H9 (cell line): ENCODE results near the gene DNLZ. TPM values are rescaled to one million over a fixed set of nuclear protein-coding genes. Genes with fewer than 3 reads are reported as not detected.

Experiments used
- DNase-seq: peaks from one replicate; pipeline ENCODE4 v3.0.0-alpha.2; 2017
- H2AFZ ChIP-seq: one replicate; pipeline ENCODE4 v1.6.1; 2013; ENCODE audit warnings: mild to moderate bottlenecking, low read length, control low read depth, moderate library complexity
- H2AK5ac ChIP-seq: 2 replicates; pipeline ENCODE4 v1.6.1; 2013; ENCODE audit warnings: low read length, control low read depth, mixed read lengths; ENCODE audit not compliant: insufficient read length
- H2BK120ac ChIP-seq: one replicate; pipeline ENCODE4 v1.6.1; 2013; ENCODE audit warnings: low read depth, mild to moderate bottlenecking, low read length, control low read depth, inconsistent platforms; ENCODE audit not compliant: poor library complexity, severe bottlenecking
- H2BK12ac ChIP-seq: 2 replicates; pipeline ENCODE4 v1.6.1; 2013; ENCODE audit warnings: low read length, control low read depth, mixed read lengths, low read depth; ENCODE audit not compliant: insufficient read length
- H2BK15ac ChIP-seq: 2 replicates; pipeline ENCODE4 v1.6.1; 2013; ENCODE audit warnings: low read depth, low read length, control low read depth
- H2BK20ac ChIP-seq: one replicate; pipeline ENCODE4 v1.6.1; 2013; ENCODE audit warnings: low read depth, mild to moderate bottlenecking, low read length, control low read depth, inconsistent platforms; ENCODE audit not compliant: poor library complexity, severe bottlenecking
- H2BK5ac ChIP-seq: 2 replicates; pipeline ENCODE4 v1.6.1; 2013; ENCODE audit warnings: low read length, control low read depth, mixed read lengths; ENCODE audit not compliant: insufficient read length
- H3K14ac ChIP-seq: 2 replicates; pipeline ENCODE4 v1.6.1; 2013; ENCODE audit warnings: low read length, control low read depth; ENCODE audit not compliant: insufficient read depth
- H3K18ac ChIP-seq: 2 replicates; pipeline ENCODE4 v1.6.1; 2013; ENCODE audit warnings: low read depth, mild to moderate bottlenecking, mixed read lengths, low read length, control low read depth; ENCODE audit not compliant: insufficient read length
- H3K23ac ChIP-seq: 2 replicates; pipeline ENCODE4 v1.6.1; 2013; ENCODE audit warnings: low read length, control low read depth, mixed read lengths, low read depth; ENCODE audit not compliant: insufficient read length
- H3K23me2 ChIP-seq: 2 replicates; pipeline ENCODE4 v1.6.1; 2013; ENCODE audit warnings: low read depth, mild to moderate bottlenecking, mixed read lengths, low read length, control low read depth; ENCODE audit not compliant: insufficient read length, poor library complexity, severe bottlenecking
- H3K27ac ChIP-seq: 2 replicates; pipeline ENCODE4 v1.5.1; 2013; ENCODE audit warnings: low read length, control low read depth, mixed read lengths, low read depth; ENCODE audit not compliant: insufficient read length
- H3K27me3 ChIP-seq: 2 replicates; pipeline ENCODE4 v1.6.1; 2013; ENCODE audit warnings: low read length, control low read depth, inconsistent platforms; ENCODE audit not compliant: insufficient read depth
- H3K4ac ChIP-seq: 2 replicates; pipeline ENCODE4 v1.6.1; 2013; ENCODE audit warnings: low read depth, mild to moderate bottlenecking, control low read depth, inconsistent platforms, low read length, moderate library complexity
- H3K4me1 ChIP-seq: 2 replicates; pipeline ENCODE4 v1.6.1; 2013; ENCODE audit warnings: low read length, control low read depth, inconsistent platforms; ENCODE audit not compliant: insufficient read depth
- H3K4me2 ChIP-seq: 2 replicates; pipeline ENCODE4 v1.6.1; 2013; ENCODE audit warnings: low read length, control low read depth, mixed read lengths; ENCODE audit not compliant: insufficient read length, insufficient read depth
- H3K56ac ChIP-seq: 2 replicates; pipeline ENCODE4 v1.6.1; 2013; ENCODE audit warnings: low read depth, mild to moderate bottlenecking, mixed read lengths, low read length, control low read depth; ENCODE audit not compliant: insufficient read length
- H3K79me1 ChIP-seq: 2 replicates; pipeline ENCODE4 v1.6.1; 2013; ENCODE audit warnings: low read depth, mild to moderate bottlenecking, moderate library complexity, low read length, control low read depth, inconsistent platforms; ENCODE audit not compliant: insufficient read depth, poor library complexity, severe bottlenecking
- H3K79me2 ChIP-seq: 2 replicates; pipeline ENCODE4 v1.6.1; 2013; ENCODE audit warnings: low read length, control low read depth, inconsistent platforms; ENCODE audit not compliant: insufficient read depth
- H3K9ac ChIP-seq: 2 replicates; pipeline ENCODE4 v1.6.1; 2013; ENCODE audit warnings: low read length, control low read depth, mixed read lengths; ENCODE audit not compliant: insufficient read length; ENCODE audit errors: extremely low read depth
- H3K9me3 ChIP-seq: one replicate; pipeline ENCODE4 v1.6.1; 2013; ENCODE audit warnings: low read depth, low read length, inconsistent platforms; ENCODE audit not compliant: control insufficient read depth
- H3T11ph ChIP-seq: one replicate; pipeline ENCODE4 v1.6.1; 2013; ENCODE audit warnings: mild to moderate bottlenecking, low read length, control low read depth, inconsistent platforms
- H4K20me1 ChIP-seq: one replicate; pipeline ENCODE4 v1.6.1; 2013; ENCODE audit not compliant: control insufficient read depth, insufficient read length, insufficient read depth
- H4K5ac ChIP-seq: 2 replicates; pipeline ENCODE4 v1.6.1; 2013; ENCODE audit warnings: low read depth, mild to moderate bottlenecking, mixed read lengths, low read length, control low read depth; ENCODE audit not compliant: insufficient read length
- H4K8ac ChIP-seq: replicated peaks from 2 replicates; pipeline ENCODE4 v1.6.1; 2013; ENCODE audit warnings: low read length, control low read depth, mixed read lengths, low read depth; ENCODE audit not compliant: insufficient read length
- H4K91ac ChIP-seq: 2 replicates; pipeline ENCODE4 v1.6.1; 2013; ENCODE audit warnings: low read depth, mild to moderate bottlenecking, moderate library complexity, mixed read lengths, low read length, control low read depth; ENCODE audit not compliant: insufficient read length
- H3K27ac Mint-ChIP-seq, 3 experiments: 2 replicates in 2 of 3; 3 replicates in 1 of 3; pipeline ENCODE4 v1.8.0; 2020 to 2021; ENCODE audit warnings: mixed read lengths in 3 of 3, mild to moderate bottlenecking in 1 of 3, moderate library complexity in 1 of 3
- H3K27me3 Mint-ChIP-seq: 2 replicates; pipeline ENCODE4 v1.8.0; 2021; ENCODE audit warnings: low read depth, mild to moderate bottlenecking, moderate library complexity, mixed read lengths
- H3K36me3 Mint-ChIP-seq, 3 experiments: 2 replicates in 2 of 3; 3 replicates in 1 of 3; pipeline ENCODE4 v1.8.0; 2020 to 2021; ENCODE audit warnings: low read depth in 3 of 3, mixed read lengths in 3 of 3; ENCODE audit not compliant: insufficient read depth in 1 of 3
- H3K4me1 Mint-ChIP-seq, 2 experiments: 2 replicates each; pipeline ENCODE4 v1.8.0; 2020; ENCODE audit warnings: mixed read lengths in 2 of 2
- H3K4me3 Mint-ChIP-seq, 2 experiments: 2 replicates in 1 of 2; 3 replicates in 1 of 2; pipeline ENCODE4 v1.8.0; 2020 to 2021; ENCODE audit warnings: mild to moderate bottlenecking in 2 of 2, mixed read lengths in 2 of 2, moderate library complexity in 1 of 2
- H3K9me3 Mint-ChIP-seq, 2 experiments: 2 replicates in 1 of 2; 3 replicates in 1 of 2; pipeline ENCODE4 v1.8.0; 2020; ENCODE audit warnings: mild to moderate bottlenecking in 2 of 2, mixed read lengths in 2 of 2, moderate library complexity in 1 of 2
- CTCF ChIP-seq: fragments of 200-600 bp; sonication (generic); conservative IDR thresholded peaks from 3 replicates; pipeline ENCODE4 v1.8.0; 2021; ENCODE audit warnings: antibody characterized with exemption, mild to moderate bottlenecking
- WGBS: extraction: QIAGEN DNeasy Blood & Tissue Kit; methylation state at CpG from one replicate; pipeline ENCODE4 v1.1.7; 2013; ENCODE audit warnings: missing lambda C conversion rate, low lambda C conversion rate, mixed read lengths; ENCODE audit not compliant: insufficient read length; ENCODE audit errors: extremely low coverage; 5-methylcytosine and 5-hydroxymethylcytosine counted together
- total RNA-seq: library from RNA; stranded (reverse); gene quantifications from 2 replicates; pipeline ENCODE4 v1.2.1, GENCODE V29; 2021

Gene DNLZ
- total RNA-seq, 1 experiment from 2014 or later, result 24.8 TPM

- H2AK5ac ChIP-seq, result no peak overlapping the region
Observed at GRCh38 chr9:136353088-136353487, 10.5 kb downstream of the DNLZ start.

More at GRCh38 chr9:136353088-136353487, 10.5 kb downstream of the DNLZ start:
- no peak overlapping the region for H3T11ph ChIP-seq
- H3K9ac ChIP-seq, result no peak overlapping the region
- no peak overlapping the region for H2BK120ac ChIP-seq
- no peak overlapping the region for H3K56ac ChIP-seq
- H3K36me3 Mint-ChIP-seq, result peaks cover 0 to 3% (median 0%) of the 10 kb centered on the region in 3 experiments; a peak in 1 of 7 replicates
- no peak overlapping the region for H3K27ac ChIP-seq
- H3K9me3 Mint-ChIP-seq, result no peaks in the 10 kb centered on the region
- no peaks in the 10 kb centered on the region for H3K9me3 ChIP-seq
- H3K23ac ChIP-seq, result no peak overlapping the region
- H4K91ac ChIP-seq, result no peak overlapping the region
- no peaks in the 10 kb centered on the region for H3K4me1 ChIP-seq
- H3K27me3 ChIP-seq, result no peaks in the 10 kb centered on the region
- H3K79me1 ChIP-seq, result no peaks in the 10 kb centered on the region
- no peak overlapping the region for H2BK15ac ChIP-seq
- no peak overlapping the region for H3K4me3 Mint-ChIP-seq
- H2AFZ ChIP-seq, result no peak overlapping the region
- no peaks in the 10 kb centered on the region for H3K27me3 Mint-ChIP-seq
- H3K79me2 ChIP-seq, result no peaks in the 10 kb centered on the region
- H3K18ac ChIP-seq, result no peak overlapping the region
- H3K23me2 ChIP-seq, result no peaks in the 10 kb centered on the region
- no peak overlapping the region for H2BK5ac ChIP-seq
- no peak overlapping the region for H3K4ac ChIP-seq
- no peak overlapping the region for H3K14ac ChIP-seq
- no peak overlapping the region for H4K5ac ChIP-seq
- no peaks in the 10 kb centered on the region; a peak in 1 of 4 replicates for H3K4me1 Mint-ChIP-seq
- no peak overlapping the region for H4K8ac ChIP-seq
- no CpG with 5 or more reads among the region's 11 CpGs for WGBS
- no peak overlapping the region for H3K27ac Mint-ChIP-seq
- H2BK12ac ChIP-seq, result no peak overlapping the region
- no peak for DNase-seq
- no peak overlapping the region for H2BK20ac ChIP-seq
- no peaks in the 10 kb centered on the region for H4K20me1 ChIP-seq
- H3K4me2 ChIP-seq, result no peak overlapping the region
- TF ChIP-seq CTCF, result no peak
